ENCODE measurements around the gene RASGEF1B. TPM values are rescaled to one million over a fixed set of nuclear protein-coding genes. Genes with fewer than 3 reads are reported as not detected.

The RASGEF1B gene
- total RNA-seq, 1 experiment from 2014 or later, result 1.4 TPM

GRCh38 chr4:81447566-81448229 is 24.0 kb downstream of the RASGEF1B start:
- Histone ChIP-seq H3K4me1 (ENCODE audit: insufficient read depth, low read length) (peaks cover 9% of the 10 kb centered on the region), H3K79me2 (ENCODE audit: low read length) (no peaks in the 10 kb centered on the region), H3K27me3 (ENCODE audit: low read length) (no peaks in the 10 kb centered on the region), H3K27ac (ENCODE audit: low read length) (no peak overlapping the region), H3K9me2 (replicated peaks; ENCODE audit: low read length) (no peaks in the 10 kb centered on the region), H3F3A (ENCODE audit: low read length, unreplicated experiment) (no peaks in the 10 kb centered on the region), H3K4me3 (ENCODE audit: low read length) (no peak overlapping the region), H4K20me1 (ENCODE audit: low read length) (no peaks in the 10 kb centered on the region), H3K9me3 (ENCODE audit: low read length) (no peaks in the 10 kb centered on the region), H3K36me3 (ENCODE audit: low read depth, low read length) (no peaks in the 10 kb centered on the region), H3K4me2 (ENCODE audit: low read length) (no peak overlapping the region), H2AFZ (ENCODE audit: low read length) (no peak overlapping the region), H3K9ac (ENCODE audit: low read length) (no peak overlapping the region)
- CTCF ChIA-PET, result no interaction called here
- no TSS peak for BruUV-seq (replicated peaks)
- POLR2A ChIA-PET (ENCODE audit: unreplicated experiment), result no interaction called here
- intact Hi-C loops (cut with micrococcal nuclease), result no loop called here
- no peak for DNase-seq
- no peak for TF ChIP-seq CTCF (conservative IDR thresholded peaks at IDR 0.05; ENCODE audit: low read depth, low read length)
- TF ChIP-seq EZH2 (IDR thresholded peaks at IDR 0.05; ENCODE audit: low read length, unreplicated experiment), result no peak
- TF ChIP-seq EZH2phosphoT487 (IDR thresholded peaks at IDR 0.05; ENCODE audit: borderline replicate concordance, low read length), result no peak
- no peak for ATAC-seq

- ChIA-PET CTCF (no interaction called here), POLR2A (ENCODE audit: unreplicated experiment) (no interaction called here)
- H3K27ac ChIP-seq (ENCODE audit: low read length), result no peak overlapping the region
- H3K79me2 ChIP-seq (ENCODE audit: low read length), result no peaks in the 10 kb centered on the region
- H3K36me3 ChIP-seq (ENCODE audit: low read depth, low read length), result no peaks in the 10 kb centered on the region
- no peaks in the 10 kb centered on the region for H3F3A ChIP-seq (ENCODE audit: low read length, unreplicated experiment)
- DNase-seq (no peak), ATAC-seq (no peak)
- BruUV-seq (replicated peaks), result no TSS peak
- no peak overlapping the region for H3K4me3 ChIP-seq (ENCODE audit: low read length)
- TF ChIP-seq EZH2 (IDR thresholded peaks at IDR 0.05; ENCODE audit: low read length, unreplicated experiment) (no peak), CTCF (conservative IDR thresholded peaks at IDR 0.05; ENCODE audit: low read depth, low read length) (no peak), EZH2phosphoT487 (IDR thresholded peaks at IDR 0.05; ENCODE audit: borderline replicate concordance, low read length) (no peak)
- H3K9me3 ChIP-seq (ENCODE audit: low read length), result no peaks in the 10 kb centered on the region
- no peak overlapping the region for H3K9ac ChIP-seq (ENCODE audit: low read length)
- H3K4me1 ChIP-seq (ENCODE audit: insufficient read depth, low read length), result peaks cover under 1% of the 10 kb centered on the region; the same call in 1 of the 2 replicates
- intact Hi-C loops (cut with micrococcal nuclease), result no loop called here
- no peaks in the 10 kb centered on the region for H4K20me1 ChIP-seq (ENCODE audit: low read length)
- no peak overlapping the region for H3K4me2 ChIP-seq (ENCODE audit: low read length)
- no peak overlapping the region for H2AFZ ChIP-seq (ENCODE audit: low read length)
- H3K27me3 ChIP-seq (ENCODE audit: low read length), result no peaks in the 10 kb centered on the region
- H3K9me2 ChIP-seq (replicated peaks; ENCODE audit: low read length), result no peaks in the 10 kb centered on the region
Measured at GRCh38 chr4:81446634-81447033, 25.1 kb downstream of the RASGEF1B start.

- Histone ChIP-seq H3K79me2 (ENCODE audit: low read length) (no peaks in the 10 kb centered on the region), H3K27ac (ENCODE audit: low read length) (no peak overlapping the region), H3K9me3 (ENCODE audit: low read length) (no peaks in the 10 kb centered on the region), H3K4me1 (ENCODE audit: insufficient read depth, low read length) (no peaks in the 10 kb centered on the region), H3K4me2 (ENCODE audit: low read length) (no peak overlapping the region), H3K27me3 (ENCODE audit: low read length) (no peaks in the 10 kb centered on the region), H2AFZ (ENCODE audit: low read length) (no peak overlapping the region), H4K20me1 (ENCODE audit: low read length) (no peaks in the 10 kb centered on the region), H3K9me2 (replicated peaks; ENCODE audit: low read length) (no peaks in the 10 kb centered on the region), H3F3A (ENCODE audit: low read length, unreplicated experiment) (no peaks in the 10 kb centered on the region), H3K9ac (ENCODE audit: low read length) (no peak overlapping the region), H3K4me3 (ENCODE audit: low read length) (no peak overlapping the region), H3K36me3 (ENCODE audit: low read depth, low read length) (no peaks in the 10 kb centered on the region)
- ChIA-PET CTCF (interaction anchor here (0.6 kb wide), 1 partner anchor 8 kb away, joined by 4 read pairs; no protein-coding TSS in a partner anchor), POLR2A (ENCODE audit: unreplicated experiment) (interaction anchor here (0.7 kb wide), 1 partner anchor 1264 kb away, joined by 4 read pairs; no protein-coding TSS in a partner anchor)
- no TSS peak for BruUV-seq (replicated peaks)
- no peak for TF ChIP-seq EZH2phosphoT487 (IDR thresholded peaks at IDR 0.05; ENCODE audit: borderline replicate concordance, low read length)
- no peak for TF ChIP-seq EZH2 (IDR thresholded peaks at IDR 0.05; ENCODE audit: low read length, unreplicated experiment)
- TF ChIP-seq CTCF (conservative IDR thresholded peaks at IDR 0.05; ENCODE audit: low read depth, low read length), result no peak
- DNase-seq, result no peak
- no peak for ATAC-seq
- intact Hi-C loops (cut with micrococcal nuclease), result no loop called here
Measured at GRCh38 chr4:81445196-81445595, 26.5 kb downstream of the RASGEF1B start.

Data from PC-3 (cell line).